ENCODE results near the gene IL15RA.

- TF ChIP-seq CTCF (IDR thresholded peaks at IDR 0.05) = no peak
- TF ChIP-seq POLR2A (IDR thresholded peaks at IDR 0.05) = no peak
These were observed 32.6 kb upstream of the IL15RA start for GRCh38 chr10:6009961-6010360.

Data from gastroesophageal sphincter (tissue), 3 donors.